ENCODE results near the gene KRTAP10-11. TPM values are rescaled to one million over a fixed set of nuclear protein-coding genes. Genes with fewer than 3 reads are reported as not detected.
A peak's percentile ranks its signal among the peaks of the same experiment; 100 is the strongest.

KRTAP10-11 gene
- total and polyA plus RNA-seq, 5 experiments from 2014 or later: not detected

DNA sequence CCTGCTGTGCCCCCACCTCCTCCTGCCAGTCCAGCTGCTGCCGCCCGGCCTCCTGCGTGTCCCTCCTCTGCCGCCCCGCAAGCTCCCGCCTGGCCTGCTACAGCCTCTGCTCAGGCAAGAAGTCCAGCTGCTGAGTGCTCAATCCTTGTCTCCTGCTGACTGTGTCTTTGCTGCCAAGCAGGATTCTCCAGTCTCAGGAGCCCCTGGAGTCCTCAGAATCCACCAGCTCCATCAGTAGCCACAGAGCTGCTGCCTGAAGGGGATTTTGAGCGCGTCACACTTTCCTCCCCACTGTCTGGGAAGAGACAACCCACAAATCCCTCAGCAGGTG lies 973 bp downstream of the KRTAP10-11 start:
- H3K4me3 Mint-ChIP-seq: peak overlapping the region in 1 of 10 donors; percentile 22
- ATAC-seq: no peak
- H3K27ac Mint-ChIP-seq: peak overlapping the region in 7 of 10 donors; percentile 19 to 87 (median 52)
- H3K27me3 Mint-ChIP-seq: no peaks in the 10 kb centered on the region
- peaks cover 0 to 20% (median 12%) of the 10 kb centered on the region in 3 donors for H3K36me3 Mint-ChIP-seq
- peaks cover 5 to 33% (median 15%) of the 10 kb centered on the region in 4 donors for H3K4me1 Mint-ChIP-seq
- POLR2A ChIA-PET: interaction anchor here (1.7 kb wide), 1 partner anchor 10 kb away, joined by 6 read pairs; the partner anchor contains the start of gene KRTAP12-3
- no peak for DNase-seq
- H3K9me3 Mint-ChIP-seq: peaks cover 8 to 43% (median 24%) of the 10 kb centered on the region in 9 donors

DNA sequence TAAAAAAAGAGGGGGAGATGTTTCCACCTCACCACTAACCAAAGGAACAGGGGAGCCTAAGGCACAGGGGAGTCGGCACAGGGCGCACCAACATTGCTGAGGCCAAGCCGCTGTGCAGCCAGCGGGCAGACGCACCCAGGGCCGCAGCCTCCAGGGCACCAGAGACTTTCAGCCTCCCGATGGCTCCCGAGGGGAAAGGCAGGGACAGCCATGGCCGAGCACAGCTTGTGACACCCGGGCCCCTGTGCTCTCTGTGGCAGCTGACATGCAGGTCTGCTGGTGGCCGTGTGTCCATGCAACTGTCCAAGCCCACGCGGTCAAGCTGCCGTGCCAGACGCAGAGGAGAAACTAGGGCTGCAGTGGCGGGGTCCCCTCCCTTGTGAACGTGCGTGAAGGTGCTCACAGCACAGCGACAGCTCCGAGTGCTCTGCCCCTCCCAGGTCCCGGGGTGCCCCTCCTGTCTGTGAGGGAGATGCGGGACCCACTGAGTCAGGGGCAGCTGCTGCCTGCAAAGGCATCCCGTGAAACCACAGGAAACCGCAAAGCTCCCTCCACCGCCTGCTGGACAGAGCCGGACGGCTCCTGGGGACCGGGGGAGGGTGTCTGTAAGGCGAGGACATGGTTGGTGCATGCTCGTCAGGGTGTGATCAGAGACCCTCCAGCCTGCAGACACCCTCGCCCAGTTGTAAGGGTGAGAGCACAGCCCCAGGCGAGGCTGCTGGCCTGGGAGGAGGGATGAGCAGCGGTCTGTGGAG lies 2.5 kb downstream of the KRTAP10-11 start:
- POLR2A ChIA-PET: interaction anchor here (1.2 kb wide), 1 partner anchor 10 kb away, joined by 4 read pairs; the partner anchor contains the start of gene KRTAP12-3
- peaks cover 6 to 32% (median 14%) of the 10 kb centered on the region in 9 donors for H3K9me3 Mint-ChIP-seq
- H3K36me3 Mint-ChIP-seq: peaks cover 0 to 15% (median 12%) of the 10 kb centered on the region in 3 donors
- peaks cover 9 to 41% (median 22%) of the 10 kb centered on the region in 4 donors for H3K4me1 Mint-ChIP-seq
- peak overlapping the region in 1 of 10 donors; percentile 71 for H3K27ac Mint-ChIP-seq
- ATAC-seq (no peak), DNase-seq (no peak)
- H3K4me3 Mint-ChIP-seq: no peak overlapping the region
- H3K27me3 Mint-ChIP-seq: no peaks in the 10 kb centered on the region

DNA sequence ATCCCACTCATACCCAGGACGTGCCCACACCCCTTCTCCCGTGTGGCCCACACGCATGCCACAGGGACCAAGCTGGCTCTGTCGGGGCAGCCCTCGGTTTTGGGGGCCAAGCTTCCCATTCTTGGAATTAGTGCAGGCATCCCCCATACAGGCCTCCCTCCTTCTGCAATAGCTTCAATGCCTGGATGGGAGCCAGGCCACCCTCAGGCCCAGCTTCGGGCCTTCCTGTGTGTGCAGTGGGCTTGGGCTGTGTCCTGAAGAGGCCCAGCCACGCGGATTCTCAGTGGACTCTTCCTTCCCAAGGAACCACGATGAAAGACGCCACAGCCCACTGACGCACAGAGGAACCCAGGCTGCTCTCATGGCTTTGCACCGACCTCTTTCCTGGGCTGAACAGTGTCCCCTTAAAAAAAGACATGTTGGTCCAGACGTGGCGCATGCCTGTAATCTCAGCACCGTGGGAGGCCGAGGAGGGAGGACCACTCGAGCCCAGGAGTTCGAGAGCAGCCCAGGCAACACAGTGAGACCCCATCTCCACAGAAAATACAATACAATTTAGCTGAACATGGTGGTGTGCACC lies 3.4 kb downstream of the KRTAP10-11 start:
- no peak for ATAC-seq
- peak overlapping the region in 5 of 10 donors; percentile 35 to 71 (median 50) for H3K27ac Mint-ChIP-seq

DNA sequence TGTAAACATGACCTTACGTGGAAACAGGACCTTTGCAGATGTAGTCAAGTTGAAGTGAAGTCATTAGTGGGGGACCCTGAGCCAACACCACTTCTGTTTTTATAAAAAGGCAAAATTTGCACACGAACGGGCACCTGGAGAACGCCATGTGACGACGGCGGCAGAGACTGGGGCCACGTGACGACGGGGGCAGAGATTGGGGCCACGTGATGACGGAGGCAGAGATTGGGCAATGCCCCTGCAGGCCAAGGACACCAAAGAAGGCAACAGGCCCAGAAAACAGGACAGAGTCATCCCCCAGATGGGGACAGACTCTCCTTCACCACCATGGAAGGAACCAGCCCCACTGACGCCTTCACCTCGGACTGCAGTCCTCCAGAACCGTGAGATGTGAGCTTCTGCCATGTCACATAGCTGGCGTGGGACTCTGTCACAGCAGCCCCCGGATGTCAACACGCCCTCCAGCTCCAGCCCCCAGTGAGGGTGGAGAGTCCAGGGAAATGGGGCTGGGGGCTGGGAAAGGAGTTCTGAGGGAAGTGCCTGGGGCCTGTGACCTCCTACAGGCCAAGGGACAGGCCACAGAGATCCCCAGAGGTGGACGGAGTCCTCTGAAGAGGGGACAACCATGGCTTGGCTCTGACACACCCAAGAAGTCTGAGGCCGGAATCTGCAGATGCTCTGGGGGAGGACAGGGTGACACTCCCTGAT lies 4.2 kb downstream of the KRTAP10-11 start:
- Mint-ChIP-seq H3K9me3 (peaks cover 0 to 28% (median 0%) of the 10 kb centered on the region in 9 donors), H3K4me1 (peaks cover 15 to 55% (median 38%) of the 10 kb centered on the region in 4 donors), H3K4me3 (peak overlapping the region in 1 of 10 donors; percentile 54), H3K36me3 (no peaks in the 10 kb centered on the region), H3K27me3 (no peaks in the 10 kb centered on the region), H3K27ac (peak overlapping the region in 8 of 10 donors; percentile 35 to 73 (median 58))
- DNase-seq: no peak
- ATAC-seq: no peak
- POLR2A ChIA-PET: interaction anchor here (2.8 kb wide), 1 partner anchor 8 kb away, joined by 9 read pairs; no protein-coding TSS in a partner anchor

More for the DNA sequence above, 3.4 kb downstream of the KRTAP10-11 start:
- Mint-ChIP-seq H3K4me1 (peaks cover 13 to 50% (median 31%) of the 10 kb centered on the region in 4 donors), H3K4me3 (no peak overlapping the region), H3K36me3 (peaks cover 0 to 6% (median 5%) of the 10 kb centered on the region in 3 donors), H3K27me3 (no peaks in the 10 kb centered on the region), H3K9me3 (peaks cover 1 to 31% (median 6%) of the 10 kb centered on the region in 9 donors)
- no peak for DNase-seq
- POLR2A ChIA-PET: interaction anchor here (1.2 kb wide), 1 partner anchor 9 kb away, joined by 4 read pairs; the partner anchor contains the start of gene KRTAP12-3

DNA sequence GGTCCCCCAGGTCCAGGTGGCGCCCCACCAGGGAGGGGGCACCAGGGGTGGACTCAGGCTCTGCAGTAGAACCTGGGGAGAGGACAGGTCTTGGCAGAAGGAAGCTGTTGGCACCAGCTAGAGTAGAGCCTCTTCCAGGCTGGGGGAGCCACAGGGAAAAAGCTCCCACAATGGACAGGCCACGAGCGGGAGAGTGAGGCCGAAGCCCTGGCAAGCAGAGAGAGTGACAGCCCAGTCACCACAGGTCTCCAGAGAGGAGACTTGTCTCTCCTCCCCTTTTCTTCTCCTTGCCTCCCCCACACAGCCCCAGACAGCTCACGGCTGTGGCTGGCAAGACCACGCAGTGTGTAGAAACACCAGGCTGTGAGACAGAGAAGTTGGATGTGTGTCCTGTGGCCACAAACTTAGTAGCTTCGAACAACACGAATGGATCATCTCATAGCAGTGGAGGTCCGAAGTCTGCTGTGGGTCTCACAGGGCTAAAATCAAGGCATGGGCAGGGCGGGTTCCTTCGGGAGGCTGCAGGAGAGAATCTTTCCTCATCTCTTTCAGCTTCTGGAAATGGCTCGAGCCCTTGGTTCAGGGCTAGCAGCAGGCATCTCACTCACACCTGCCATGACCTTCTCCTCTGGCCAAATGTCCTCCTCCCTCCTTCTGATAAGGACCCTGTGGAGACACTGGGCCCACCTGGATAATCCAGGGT lies 4.9 kb downstream of the KRTAP10-11 start:
- DNase-seq (no peak), ATAC-seq (no peak)
- POLR2A ChIA-PET: interaction anchor here (0.7 to 2.8 kb wide), 2 partner anchors 8 to 61 kb away, joined by 4 to 9 read pairs; no protein-coding TSS in a partner anchor
- peaks cover 0 to 4% (median 3%) of the 10 kb centered on the region in 3 donors for H3K36me3 Mint-ChIP-seq
- peaks cover 15 to 58% (median 44%) of the 10 kb centered on the region in 4 donors for H3K4me1 Mint-ChIP-seq
- peak overlapping the region in 1 of 10 donors; percentile 29 for H3K4me3 Mint-ChIP-seq
- no peaks in the 10 kb centered on the region for H3K27me3 Mint-ChIP-seq
- peak overlapping the region in 7 of 10 donors; percentile 40 to 90 (median 81) for H3K27ac Mint-ChIP-seq
- peaks cover 0 to 32% (median 4%) of the 10 kb centered on the region in 9 donors for H3K9me3 Mint-ChIP-seq

DNA sequence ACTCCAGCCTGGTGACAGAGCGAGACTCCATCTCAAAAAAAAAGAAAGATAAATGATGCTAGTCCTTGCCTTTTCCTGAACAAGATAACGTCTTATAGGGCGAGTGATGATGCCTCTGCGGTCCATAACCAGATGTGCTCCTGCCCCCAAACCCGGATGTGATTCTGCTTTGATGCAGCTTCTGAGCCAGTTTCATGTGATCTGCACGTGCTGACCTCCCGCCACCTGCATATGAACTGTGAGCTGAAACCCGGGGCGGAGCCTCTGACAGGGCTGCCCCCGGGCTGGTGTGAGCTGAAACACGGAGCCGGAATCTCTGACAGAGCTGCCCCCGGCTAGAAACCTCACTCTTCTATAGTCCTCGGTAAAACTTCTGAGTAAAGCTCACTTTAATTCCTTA lies 6.9 kb downstream of the KRTAP10-11 start:
- H3K27me3 Mint-ChIP-seq: no peaks in the 10 kb centered on the region
- peaks cover 2 to 17% (median 17%) of the 10 kb centered on the region in 3 donors for H3K36me3 Mint-ChIP-seq
- peak overlapping the region in 1 of 10 donors; percentile 86 for H3K4me3 Mint-ChIP-seq
- H3K9me3 Mint-ChIP-seq: peaks cover 0 to 42% (median 18%) of the 10 kb centered on the region in 9 donors
- POLR2A ChIA-PET: interaction anchor here (0.6 to 2.8 kb wide), 5 partner anchors 10 to 70 kb away, joined by 3 to 9 read pairs (median 6); no protein-coding TSS in a partner anchor
- no peak for ATAC-seq
- H3K27ac Mint-ChIP-seq: peak overlapping the region; percentile 89 to 99 (median 94)
- peak in 5 of 10 donors; percentile 7 to 37 (median 35) for DNase-seq
- peaks cover 21 to 69% (median 55%) of the 10 kb centered on the region in 4 donors for H3K4me1 Mint-ChIP-seq

DNA sequence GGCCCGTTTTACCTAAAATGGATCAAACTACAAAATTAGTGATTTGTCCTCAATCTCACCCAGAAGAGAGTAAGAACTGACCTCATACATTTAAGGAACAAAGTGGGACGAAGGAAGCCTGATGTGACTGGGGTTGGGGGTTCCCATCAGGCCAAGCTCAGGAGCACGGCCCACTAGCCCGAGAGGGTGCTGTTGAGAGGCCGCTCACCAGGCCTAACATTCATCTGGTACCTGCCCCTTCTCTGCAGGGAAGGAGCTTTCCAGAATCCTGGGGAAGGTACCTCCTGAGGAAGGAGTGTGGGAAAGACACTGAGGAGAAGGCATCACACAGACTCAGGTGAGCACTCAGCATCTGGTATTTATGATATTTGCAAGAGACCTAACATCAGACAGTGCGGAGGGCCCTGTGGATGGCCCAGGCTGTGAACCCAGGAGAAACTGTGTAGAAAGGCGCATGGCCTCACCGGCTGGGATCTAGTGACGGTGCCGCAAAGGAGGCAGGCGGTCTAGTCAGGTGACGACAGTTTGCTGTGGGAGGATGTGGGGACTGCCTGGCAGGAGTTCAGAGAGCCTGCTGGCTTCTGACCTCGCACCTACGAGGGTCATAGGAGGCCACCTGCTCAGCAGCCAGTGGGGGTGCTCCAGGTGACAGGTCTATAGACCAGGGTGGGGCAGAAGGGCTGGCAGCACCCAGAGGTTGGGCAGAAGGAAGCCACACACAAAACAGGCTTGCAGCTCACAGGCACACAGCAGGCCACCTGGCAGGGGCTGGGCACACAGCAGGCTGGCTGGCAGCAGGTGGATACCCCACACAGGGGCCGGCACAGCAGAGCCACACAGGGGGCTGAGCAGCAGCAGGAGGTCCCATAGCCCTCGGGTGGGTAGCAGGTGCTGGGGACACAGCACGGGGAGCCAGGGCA lies 7.7 kb downstream of the KRTAP10-11 start:
- ATAC-seq: peak; percentile 51 to 72
- Mint-ChIP-seq H3K27ac (peak overlapping the region; percentile 89 to 99 (median 95)), H3K27me3 (no peaks in the 10 kb centered on the region), H3K4me3 (peak overlapping the region in 9 of 10 donors; percentile 45 to 86 (median 65)), H3K4me1 (peaks cover 29 to 77% (median 63%) of the 10 kb centered on the region in 4 donors), H3K36me3 (peaks cover 2 to 17% (median 17%) of the 10 kb centered on the region in 3 donors), H3K9me3 (peaks cover 0 to 44% (median 18%) of the 10 kb centered on the region in 9 donors)
- POLR2A ChIA-PET: interaction anchor here (0.6 to 2.8 kb wide), 5 partner anchors 11 to 69 kb away, joined by 3 to 9 read pairs (median 6); no protein-coding TSS in a partner anchor
- peak; percentile 44 to 94 (median 83) for DNase-seq

DNA sequence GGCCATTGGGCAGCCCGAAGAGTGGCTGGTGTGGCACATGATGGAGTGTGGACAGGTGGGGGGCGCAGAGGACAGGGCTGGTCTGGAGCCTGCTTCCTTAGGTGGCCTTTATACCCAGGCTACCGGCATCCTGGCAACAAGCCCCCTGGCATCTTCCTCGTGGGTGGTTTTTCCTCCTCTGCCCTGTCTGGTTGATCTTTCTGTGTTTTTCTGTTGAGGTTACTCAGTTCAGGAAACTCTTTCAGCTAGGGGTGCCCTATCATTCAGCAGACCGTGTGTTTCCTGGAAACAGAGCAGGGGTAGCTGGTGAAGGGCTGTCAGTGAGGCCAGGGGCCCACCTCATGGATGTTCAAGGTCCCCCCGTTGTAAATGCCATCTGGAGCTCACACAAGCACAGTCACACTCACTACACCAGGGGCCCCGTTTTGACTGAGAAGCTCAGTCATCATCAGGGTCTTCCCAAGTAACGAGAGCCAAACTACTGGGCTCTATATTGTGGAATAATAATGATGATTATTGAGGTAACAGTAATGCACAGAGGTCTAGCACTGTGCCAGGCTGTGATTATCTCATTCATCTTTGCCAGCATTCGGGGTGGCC lies 8.5 kb downstream of the KRTAP10-11 start, which contains the start of gene KRTAP12-4:
TSS of gene KRTAP12-4 (minus strand) at position 84 of the 600 bp plus-strand sequence. CDS start at position 39, 45 bp downstream.
- H3K4me3 Mint-ChIP-seq: peak within 1 kb of the TSS; percentile 43 to 86 (median 64)
- no peaks in the 10 kb centered on the region for H3K27me3 Mint-ChIP-seq
- H3K4me1 Mint-ChIP-seq: peaks cover 35 to 82% (median 69%) of the 10 kb centered on the region in 4 donors
- POLR2A ChIA-PET: interaction anchor here (2.4 kb wide), 1 partner anchor 68 kb away, joined by 6 read pairs; no protein-coding TSS in a partner anchor
- peaks cover 2 to 17% (median 17%) of the 10 kb centered on the region in 3 donors for H3K36me3 Mint-ChIP-seq
- ATAC-seq (peak; percentile 8 to 14), DNase-seq (peak in 5 of 10 donors; percentile 15 to 66 (median 37))
- H3K27ac Mint-ChIP-seq: peak within 1 kb of the TSS; percentile 89 to 99 (median 95)
- peaks cover 0 to 44% (median 18%) of the 10 kb centered on the region in 9 donors for H3K9me3 Mint-ChIP-seq

DNA sequence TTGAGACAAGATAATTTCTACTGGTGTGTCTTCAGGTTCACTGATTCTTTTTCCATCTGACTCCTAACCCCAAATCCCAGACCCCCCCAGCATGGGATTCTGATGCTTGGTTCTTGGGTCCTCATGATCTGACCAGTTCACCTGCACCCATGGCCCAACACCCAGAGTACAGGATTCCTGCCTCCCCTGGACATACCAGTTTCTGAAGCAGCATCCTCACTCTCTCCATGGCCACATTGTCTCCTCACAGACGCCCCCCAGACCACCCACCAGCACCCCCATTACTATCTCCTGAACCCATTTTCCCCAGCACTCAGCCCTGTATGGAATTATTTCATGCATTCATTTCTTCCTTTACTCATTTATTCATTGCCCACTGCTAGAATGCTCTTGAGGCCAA lies 10.7 kb downstream of the KRTAP10-11 start:
- peak overlapping the region; percentile 91 to 99 (median 97) for H3K27ac Mint-ChIP-seq
- peak overlapping the region; percentile 48 to 87 (median 82) for H3K4me3 Mint-ChIP-seq
- no peaks in the 10 kb centered on the region for H3K27me3 Mint-ChIP-seq
- ATAC-seq (no peak), DNase-seq (no peak)
- H3K9me3 Mint-ChIP-seq: peaks cover 0 to 45% (median 18%) of the 10 kb centered on the region in 9 donors
- POLR2A ChIA-PET: interaction anchor here (1.0 to 3.1 kb wide), 10 partner anchors 12 to 146 kb away, joined by 3 to 19 read pairs (median 5); partner anchors contain the start of genes KRTAP10-5 and KRTAP10-9
- H3K36me3 Mint-ChIP-seq: peaks cover 2 to 22% (median 17%) of the 10 kb centered on the region in 3 donors
- peaks cover 40 to 75% (median 68%) of the 10 kb centered on the region in 4 donors for H3K4me1 Mint-ChIP-seq
